ENCODE results near the gene RBM5.

Gene RBM5

DNA sequence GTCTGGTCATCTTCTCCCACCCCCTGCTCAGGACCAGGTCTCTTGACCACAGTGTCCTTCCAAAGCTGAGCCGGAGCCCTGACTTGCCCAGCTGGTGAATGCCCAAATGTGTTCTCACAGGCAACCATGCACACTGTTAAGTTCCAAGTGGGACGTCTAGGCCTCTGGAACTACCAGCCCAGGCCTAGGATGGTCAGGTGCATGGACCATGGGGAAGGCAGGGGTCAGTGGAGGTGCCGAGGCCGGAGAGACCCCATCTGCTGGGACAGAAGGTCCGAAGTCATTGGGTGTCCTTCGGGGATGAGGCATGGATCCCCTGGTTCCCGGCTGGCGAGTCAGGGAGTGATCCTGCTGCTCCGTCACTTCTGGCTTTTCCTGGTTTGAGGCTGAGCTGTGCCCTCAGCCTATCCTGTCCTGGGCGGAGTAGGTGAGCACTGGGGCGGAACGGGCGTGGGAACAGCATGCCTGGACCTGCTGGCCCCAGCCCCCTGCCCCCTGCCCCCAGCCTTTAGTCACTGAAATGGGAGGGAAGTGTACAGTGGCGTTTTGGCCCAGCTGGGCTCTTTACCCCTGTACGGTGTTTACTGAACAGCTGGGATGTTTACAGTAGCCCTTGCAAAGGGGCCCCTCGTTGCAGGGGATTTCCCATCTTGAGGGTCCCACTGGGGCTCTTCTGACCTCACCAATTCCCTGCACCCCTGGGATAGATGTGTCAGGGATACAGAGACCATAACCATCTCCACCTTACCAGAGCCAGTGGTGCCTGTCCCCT, 78.5 kb downstream of the RBM5 start:
- H3K4me3 Mint-ChIP-seq, result no peak overlapping the region

DNA sequence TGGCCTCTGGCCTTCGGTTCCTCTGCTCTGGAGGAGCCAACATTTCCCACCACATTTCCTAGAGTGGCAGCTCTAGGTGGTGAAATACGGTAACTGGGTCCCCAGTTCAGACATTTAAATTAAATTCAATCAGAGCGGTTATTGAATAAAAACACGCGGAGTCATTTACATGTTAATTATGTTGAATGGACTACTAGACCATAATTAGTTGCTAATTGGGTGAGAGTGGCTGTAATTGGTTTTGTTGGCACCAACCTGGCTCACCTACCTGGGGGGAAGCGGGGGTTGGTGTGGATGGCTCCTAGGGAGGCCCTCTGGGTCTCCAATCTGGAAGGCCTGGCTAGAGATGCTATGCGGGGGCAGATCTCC, 79.1 kb downstream of the RBM5 start:
- DNase-seq, result no peak
- Mint-ChIP-seq H3K4me3 (no peak overlapping the region), H3K27me3 (peaks cover 0 to 7% of the 10 kb centered on the region in 2 donors), H3K4me1 (no peaks in the 10 kb centered on the region), H3K36me3 (no peaks in the 10 kb centered on the region), H3K27ac (no peak overlapping the region), H3K9me3 (no peaks in the 10 kb centered on the region)
- no peak for ATAC-seq (replicated peaks)

More for the DNA sequence above, 78.5 kb downstream of the RBM5 start:
- Mint-ChIP-seq H3K27me3 (peaks cover 0 to 7% of the 10 kb centered on the region in 2 donors), H3K27ac (no peak overlapping the region), H3K36me3 (no peaks in the 10 kb centered on the region), H3K9me3 (no peaks in the 10 kb centered on the region), H3K4me1 (no peaks in the 10 kb centered on the region)
- DNase-seq, result no peak
- no peak for ATAC-seq (replicated peaks)

DNA sequence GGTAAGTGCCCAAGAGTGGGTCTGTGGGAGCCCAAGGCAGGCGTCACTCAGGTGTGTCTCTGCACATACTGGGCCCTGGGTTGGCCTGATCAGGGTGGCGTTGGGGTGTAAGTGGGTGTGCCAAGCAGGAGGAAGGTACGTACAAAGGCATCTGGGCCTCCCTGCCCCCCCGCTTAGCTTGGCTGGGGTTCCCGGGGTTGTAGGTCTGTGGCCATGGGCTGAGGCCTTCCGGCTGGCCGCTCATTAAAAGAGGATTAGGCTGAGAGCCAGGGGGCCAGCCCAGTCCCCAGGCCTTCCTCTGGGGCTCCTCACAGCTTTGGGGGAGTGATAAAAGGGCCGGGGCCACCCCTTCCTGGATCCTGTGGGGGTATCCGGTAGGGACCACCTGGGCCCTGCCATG, 79.7 kb downstream of the RBM5 start:
- H3K9me3 Mint-ChIP-seq, result no peaks in the 10 kb centered on the region
- no peaks in the 10 kb centered on the region for H3K36me3 Mint-ChIP-seq
- H3K27me3 Mint-ChIP-seq, result peaks cover 0 to 7% of the 10 kb centered on the region in 2 donors
- no peak overlapping the region for H3K27ac Mint-ChIP-seq
- ATAC-seq (replicated peaks) (no peak), DNase-seq (no peak)
- H3K4me1 Mint-ChIP-seq, result no peaks in the 10 kb centered on the region
- H3K4me3 Mint-ChIP-seq, result no peak overlapping the region

Data from stimulated activated naive B cell treated with anti-CD40 and anti-IgM and Interleukin-4, amounts not matched to agents 10 μg/mL and 1 μg/mL and 100 μg/mL, for 72 hours (primary cell).